GM21367 (cell line): Measurements from ENCODE around the gene TTC21B.
A peak's percentile ranks its signal among the peaks of the same experiment; 100 is the strongest.
"Not testable (repeated sequence)": the region's sequence is repeated elsewhere in the genome, so short reads cannot be mapped to it uniquely, and the experiment has no call there.

Experiments used
- ATAC-seq: cut with Tn5 transposase; IDR thresholded peaks from one replicate; pipeline ENCODE4 v1.9.1; 2021; ENCODE audit not compliant: unreplicated experiment

TTC21B gene

GRCh38 chr2:165888171-165888570 is 65.4 kb downstream of the TTC21B start:
- ATAC-seq = no peak

- no peak for ATAC-seq
Measured at GRCh38 chr2:165886487-165887146, 67.0 kb downstream of the TTC21B start.

GRCh38 chr2:165877565-165878550 is 75.7 kb downstream of the TTC21B start:
- ATAC-seq = peak; percentile 72

GRCh38 chr2:165876712-165877111 is 76.9 kb downstream of the TTC21B start:
- no peak for ATAC-seq

- no peak for ATAC-seq
Measured at GRCh38 chr2:165876269-165876668, 77.3 kb downstream of the TTC21B start.

- peak; percentile 94 for ATAC-seq
Measured at GRCh38 chr2:165874445-165875039, 79.0 kb downstream of the TTC21B start.

- ATAC-seq = no peak
Measured at GRCh38 chr2:165872101-165872791, 81.3 kb downstream of the TTC21B start.

- ATAC-seq = no peak
Measured at GRCh38 chr2:165871025-165871424, 82.6 kb downstream of the TTC21B start.

GRCh38 chr2:165870346-165870745 is 83.2 kb downstream of the TTC21B start:
- ATAC-seq = no peak

- ATAC-seq = no peak
Measured at GRCh38 chr2:165868211-165868610, 85.4 kb downstream of the TTC21B start.

- peak; percentile 19 for ATAC-seq
Measured at GRCh38 chr2:165864296-165864695, 89.3 kb downstream of the TTC21B start.

GRCh38 chr2:165863810-165864261 is 89.7 kb downstream of the TTC21B start:
- peak; percentile 63 for ATAC-seq

GRCh38 chr2:165861083-165861482 is 92.5 kb downstream of the TTC21B start:
- ATAC-seq = not testable (repeated sequence)

- ATAC-seq = not testable (repeated sequence)
Measured at GRCh38 chr2:165859723-165860122, 93.9 kb downstream of the TTC21B start.

GRCh38 chr2:165857876-165858275 is 95.7 kb downstream of the TTC21B start:
- ATAC-seq = no peak

- ATAC-seq = no peak
Measured at GRCh38 chr2:165852394-165852793, 101.2 kb downstream of the TTC21B start.

GRCh38 chr2:165847001-165847400 is 106.6 kb downstream of the TTC21B start:
- no peak for ATAC-seq

- no peak for ATAC-seq
Measured at GRCh38 chr2:165846056-165846455, 107.5 kb downstream of the TTC21B start.

- no peak for ATAC-seq
Measured at GRCh38 chr2:165844216-165844615, 109.4 kb downstream of the TTC21B start.

- no peak for ATAC-seq
Measured at GRCh38 chr2:165843351-165843750, 110.2 kb downstream of the TTC21B start.
